IMR-90 (cell line): ENCODE results near the gene SLC39A11. TPM values are rescaled to one million over a fixed set of nuclear protein-coding genes. Genes with fewer than 3 reads are reported as not detected.

Experiments
- ATAC-seq: fragments of 200-7000 bp; cut with Tn5 transposase; 2 replicates; pipeline ENCODE4 v1.9.1; 2020; ENCODE audit warnings: low read depth, mild to moderate bottlenecking, moderate library complexity
- BruUV-seq: library from RNA; stranded (reverse); fragments of 400-500 nt; replicated peaks from 2 replicates; lab custom pipeline; 2021; lab: Mats Ljungman, UMichigan
- CTCF ChIA-PET: fragments of 300-600 bp; formaldehyde crosslinking; extraction: SDS; loops from one replicate; lab custom pipeline; 2021; ENCODE audit warnings: antibody characterized with exemption; lab: Yijun Ruan, JAX
- POLR2A ChIA-PET: fragments of 300-600 bp; sonication (Branson Sonifier 250); formaldehyde crosslinking; loops from one replicate; lab custom pipeline; 2022; ENCODE audit warnings: antibody characterized with exemption; ENCODE audit not compliant: unreplicated experiment; lab: Charles Lee
- DNase-seq: peaks from one replicate; pipeline ENCODE4 v3.0.0; 2013
- H2AFZ ChIP-seq: replicated peaks from 2 replicates; pipeline ENCODE3; 2013; ENCODE audit warnings: low read length, mild to moderate bottlenecking; ENCODE audit not compliant: poor library complexity
- H2AK5ac ChIP-seq: 2 replicates; pipeline ENCODE4 v1.6.1; 2013; ENCODE audit warnings: low read depth, low read length, inconsistent platforms
- H2AK9ac ChIP-seq: replicated peaks from 2 replicates; pipeline ENCODE3; 2013; ENCODE audit warnings: mild to moderate bottlenecking, low read depth, low read length, moderate library complexity; ENCODE audit not compliant: poor library complexity
- H2BK120ac ChIP-seq: 2 replicates; pipeline ENCODE4 v1.6.1; 2013; ENCODE audit warnings: low read depth, low read length, inconsistent platforms
- H2BK15ac ChIP-seq: 3 replicates; pipeline ENCODE4 v1.6.1; 2013; ENCODE audit warnings: low read depth, low read length, inconsistent platforms
- H2BK20ac ChIP-seq: 2 replicates; pipeline ENCODE4 v1.6.1; 2013; ENCODE audit warnings: low read depth, mild to moderate bottlenecking, inconsistent platforms, low read length, moderate library complexity
- H2BK5ac ChIP-seq: 2 replicates; pipeline ENCODE4 v1.6.1; 2013; ENCODE audit warnings: mild to moderate bottlenecking, low read depth, low read length, inconsistent platforms; ENCODE audit not compliant: poor library complexity, severe bottlenecking
- H3K14ac ChIP-seq: replicated peaks from 2 replicates; pipeline ENCODE4 v1.6.1; 2013; ENCODE audit warnings: low read depth, low read length, inconsistent platforms
- H3K18ac ChIP-seq: 2 replicates; pipeline ENCODE4 v1.6.1; 2013; ENCODE audit warnings: low read depth, low read length, control low read depth
- H3K23ac ChIP-seq: 2 replicates; pipeline ENCODE4 v1.6.1; 2013; ENCODE audit warnings: low read depth, low read length, inconsistent platforms
- H3K27ac ChIP-seq: 2 replicates; pipeline ENCODE4 v1.5.1; 2013; ENCODE audit warnings: mild to moderate bottlenecking, control low read depth, low read length; ENCODE audit not compliant: insufficient read depth
- H3K27me3 ChIP-seq: 2 replicates; pipeline ENCODE4 v1.6.1; 2013; ENCODE audit warnings: low read length; ENCODE audit not compliant: control insufficient read depth, insufficient read depth
- H3K36me3 ChIP-seq: 2 replicates; pipeline ENCODE4 v1.6.1; 2013; ENCODE audit warnings: low read length, mixed read lengths; ENCODE audit not compliant: control insufficient read depth, insufficient read depth
- H3K4ac ChIP-seq: 2 replicates; pipeline ENCODE4 v1.6.1; 2013; ENCODE audit warnings: low read depth, low read length, inconsistent platforms
- H3K4me1 ChIP-seq: 2 replicates; pipeline ENCODE4 v1.6.1; 2013; ENCODE audit warnings: low read length, mixed read lengths; ENCODE audit not compliant: control insufficient read depth, insufficient read depth
- H3K4me2 ChIP-seq: 2 replicates; pipeline ENCODE4 v1.6.1; 2013; ENCODE audit warnings: low read depth, mild to moderate bottlenecking, control low read depth, low read length, moderate library complexity
- H3K4me3 ChIP-seq: 2 replicates; pipeline ENCODE4 v1.5.1; 2013; ENCODE audit warnings: low read depth, mild to moderate bottlenecking, control low read depth, low read length, moderate library complexity; ENCODE audit not compliant: insufficient read depth
- H3K56ac ChIP-seq: 2 replicates; pipeline ENCODE4 v1.6.1; 2013; ENCODE audit warnings: low read length, inconsistent platforms; ENCODE audit not compliant: insufficient read depth; ENCODE audit errors: extremely low read depth
- H3K79me1 ChIP-seq, 2 experiments: 2 replicates each; pipeline ENCODE4 v1.6.1; 2013; ENCODE audit warnings: low read length in 2 of 2, inconsistent platforms in 1 of 2, low read depth in 1 of 2
- H3K9ac ChIP-seq: 2 replicates; pipeline ENCODE4 v1.6.1; 2013; ENCODE audit warnings: low read depth, low read length, control low read depth
- H3K9me1 ChIP-seq: 2 replicates; pipeline ENCODE4 v1.6.1; 2013; ENCODE audit warnings: low read length, inconsistent platforms; ENCODE audit not compliant: insufficient read depth
- H3K9me3 ChIP-seq: 2 replicates; pipeline ENCODE4 v1.6.1; 2013; ENCODE audit warnings: low read length; ENCODE audit not compliant: control insufficient read depth, insufficient read depth
- H4K20me1 ChIP-seq: 2 replicates; pipeline ENCODE4 v1.6.1; 2013; ENCODE audit warnings: low read length, inconsistent platforms; ENCODE audit not compliant: insufficient read depth
- H4K5ac ChIP-seq: 2 replicates; pipeline ENCODE4 v1.6.1; 2013; ENCODE audit warnings: mild to moderate bottlenecking, low read depth, low read length, control low read depth
- H4K8ac ChIP-seq, 2 experiments: 2 replicates each; pipeline ENCODE4 v1.6.1; 2013; ENCODE audit warnings: low read depth in 2 of 2, low read length in 2 of 2, control low read depth in 1 of 2, inconsistent platforms in 1 of 2
- H4K91ac ChIP-seq: 2 replicates; pipeline ENCODE4 v1.6.1; 2013; ENCODE audit warnings: low read depth, low read length, inconsistent platforms; ENCODE audit not compliant: insufficient read depth
- CHD1 ChIP-seq: IDR thresholded peaks from 2 replicates; pipeline ENCODE4 v1.6.1; 2012; ENCODE audit warnings: low read depth, low read length, improper control_type of control experiment
- FOS ChIP-seq: fragments of 150-350 bp; IDR thresholded peaks from 2 replicates; pipeline ENCODE4 v1.6.1; 2016; ENCODE audit warnings: low read depth, low read length
- MAFK ChIP-seq: IDR thresholded peaks from 2 replicates; pipeline ENCODE4 v1.6.1; 2012; ENCODE audit warnings: low read depth, low read length, improper control_type of control experiment
- NFE2L2 ChIP-seq: fragments of 150-350 bp; IDR thresholded peaks from 2 replicates; pipeline ENCODE4 v1.6.1; 2016; ENCODE audit warnings: low read depth, mild to moderate bottlenecking, low read length
- POLR2A ChIP-seq: IDR thresholded peaks from 2 replicates; pipeline ENCODE4 v1.6.1; 2012; ENCODE audit warnings: mild to moderate bottlenecking, low read depth, low read length
- RAD21 ChIP-seq: IDR thresholded peaks from 2 replicates; pipeline ENCODE4 v1.6.1; 2012; ENCODE audit warnings: low read length, improper control_type of control experiment
- whole genome bisulfite sequencing, 2 experiments: methylation state at CpG; one replicate each; pipeline versions ENCODE4 v1.1.5 to v1.1.7; 2013; ENCODE audit warnings: missing lambda C conversion rate in 2 of 2; ENCODE audit not compliant: insufficient read length in 1 of 2; ENCODE audit errors: extremely low coverage in 2 of 2; 5-methylcytosine and 5-hydroxymethylcytosine counted together
- dilution Hi-C: fragments of 300-500 bp; cut with HindIII; formaldehyde crosslinking; loops from one replicate; pipeline ENCODE4 v1.14.3; 2018; ENCODE audit warnings: low sequenced_read_pairs; ENCODE audit not compliant: unreplicated experiment
- in situ Hi-C: fragments of 300-500 bp; cut with MboI; formaldehyde crosslinking; loops from 3 replicates; pipeline ENCODE4 v1.14.3; 2019; ENCODE audit warnings: low sequenced_read_pairs, inconsistent platforms, mixed read lengths
- intact Hi-C: fragments of 100-400 bp; cut with micrococcal nuclease; formaldehyde crosslinking; loops from 2 replicates; pipeline ENCODE4 v1.10.0; 2022
- polyA plus RNA-seq, 3 experiments: library from polyadenylated mRNA; depleted of rRNA; stranded (reverse); fragments of >200 nt; gene quantifications; 2 replicates each; pipeline ENCODE4 v1.2.3, GENCODE V29; 2012; ENCODE audit warnings: low replicate concordance in 1 of 3
- total RNA-seq: library from RNA; depleted of rRNA; stranded (reverse); fragments of >200 nt; gene quantifications from 2 replicates; pipeline ENCODE4 v1.2.3, GENCODE V29; 2012
- TF ChIP-seq, protein P1 (sequence below): fragments of 150-350 bp; IDR thresholded peaks from 2 replicates; pipeline ENCODE4 v1.6.1; 2016; ENCODE audit warnings: low read depth, mild to moderate bottlenecking, low read length, moderate library complexity, borderline replicate concordance
- TF ChIP-seq, protein P2 (sequence below): fragments of 150-350 bp; IDR thresholded peaks from 2 replicates; pipeline ENCODE4 v1.6.1; 2017; ENCODE audit warnings: mild to moderate bottlenecking, antibody characterized with exemption, low read length, low read depth

SLC39A11 gene
- total and polyA plus RNA-seq, 2 of the 4 experiments (the other 2 are of a cell fraction): 8.8 to 14.3 TPM

DNA sequence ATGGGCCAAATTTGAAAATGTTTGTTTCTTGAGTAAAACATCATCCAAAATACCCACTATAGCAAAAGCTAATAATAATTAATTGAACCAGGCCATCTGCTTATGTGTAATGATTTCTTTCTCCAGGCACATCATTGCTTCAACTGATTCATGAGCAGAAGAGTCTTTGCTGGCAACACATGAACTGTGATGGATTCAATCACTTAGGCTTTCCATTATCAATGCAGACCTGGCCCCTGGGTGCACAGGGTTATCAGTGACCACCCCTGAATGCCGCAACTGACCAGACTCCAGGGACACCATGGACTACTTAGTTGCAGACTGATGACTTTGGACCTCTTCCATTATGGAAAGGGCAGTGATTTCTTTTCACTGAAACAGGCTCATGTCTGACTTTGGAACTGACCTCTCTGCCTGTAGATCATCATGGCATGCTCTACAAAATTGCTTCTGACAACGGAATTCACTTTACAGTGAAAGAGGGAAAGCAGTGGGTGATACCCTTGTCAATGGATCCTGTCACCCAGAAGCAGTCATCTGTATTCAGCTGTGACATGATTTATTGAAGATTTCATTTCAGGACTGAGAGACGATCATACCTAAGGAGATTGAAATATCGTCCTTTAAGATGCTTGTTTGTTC, 448.8 kb downstream of the SLC39A11 start:
- no peaks in the 10 kb centered on the region for H4K20me1 ChIP-seq
- ChIA-PET CTCF (interaction anchor here (0.5 kb wide), 1 partner anchor 1876 kb away, joined by 3 read pairs; no protein-coding TSS in a partner anchor), POLR2A (no interaction called here)
- H2BK120ac ChIP-seq: no peak overlapping the region
- no peak overlapping the region for H3K18ac ChIP-seq
- peaks cover 3% of the 10 kb centered on the region; the same call in 1 of the 2 replicates for H3K27me3 ChIP-seq
- no peak overlapping the region for H3K14ac ChIP-seq
- no peak overlapping the region for H3K27ac ChIP-seq
- H3K4me3 ChIP-seq: no peak overlapping the region
- ATAC-seq: no peak
- H2AK9ac ChIP-seq: no peak overlapping the region
- DNase-seq: no peak
- no peaks in the 10 kb centered on the region for H3K4me1 ChIP-seq
- H2AFZ ChIP-seq: no peak overlapping the region
- in situ Hi-C loops: no loop called here
- no peaks in the 10 kb centered on the region for H3K79me1 ChIP-seq
- TF ChIP-seq NFE2L2 (no peak), POLR2A (no peak), MAFK (no peak), CHD1 (no peak), FOS (no peak), RAD21 (no peak)
- TF ChIP-seq, protein P1, sequence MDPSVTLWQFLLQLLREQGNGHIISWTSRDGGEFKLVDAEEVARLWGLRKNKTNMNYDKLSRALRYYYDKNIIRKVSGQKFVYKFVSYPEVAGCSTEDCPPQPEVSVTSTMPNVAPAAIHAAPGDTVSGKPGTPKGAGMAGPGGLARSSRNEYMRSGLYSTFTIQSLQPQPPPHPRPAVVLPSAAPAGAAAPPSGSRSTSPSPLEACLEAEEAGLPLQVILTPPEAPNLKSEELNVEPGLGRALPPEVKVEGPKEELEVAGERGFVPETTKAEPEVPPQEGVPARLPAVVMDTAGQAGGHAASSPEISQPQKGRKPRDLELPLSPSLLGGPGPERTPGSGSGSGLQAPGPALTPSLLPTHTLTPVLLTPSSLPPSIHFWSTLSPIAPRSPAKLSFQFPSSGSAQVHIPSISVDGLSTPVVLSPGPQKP: no peak
- TF ChIP-seq, protein P2, sequence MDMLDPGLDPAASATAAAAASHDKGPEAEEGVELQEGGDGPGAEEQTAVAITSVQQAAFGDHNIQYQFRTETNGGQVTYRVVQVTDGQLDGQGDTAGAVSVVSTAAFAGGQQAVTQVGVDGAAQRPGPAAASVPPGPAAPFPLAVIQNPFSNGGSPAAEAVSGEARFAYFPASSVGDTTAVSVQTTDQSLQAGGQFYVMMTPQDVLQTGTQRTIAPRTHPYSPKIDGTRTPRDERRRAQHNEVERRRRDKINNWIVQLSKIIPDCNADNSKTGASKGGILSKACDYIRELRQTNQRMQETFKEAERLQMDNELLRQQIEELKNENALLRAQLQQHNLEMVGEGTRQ: no peak
- H2BK15ac ChIP-seq: no peak overlapping the region
- H3K4ac ChIP-seq: no peak overlapping the region
- dilution Hi-C loops: no loop called here
- no peak overlapping the region for H4K5ac ChIP-seq
- no peak overlapping the region for H3K56ac ChIP-seq
- H3K36me3 ChIP-seq: no peaks in the 10 kb centered on the region
- no peak overlapping the region for H3K9ac ChIP-seq
- BruUV-seq: no TSS peak
- intact Hi-C loops: no loop called here
- H4K8ac ChIP-seq: no peak overlapping the region
- H2BK5ac ChIP-seq: no peak overlapping the region
- H2BK20ac ChIP-seq: no peak overlapping the region
- no peak overlapping the region for H2AK5ac ChIP-seq
- no peak overlapping the region for H3K23ac ChIP-seq
- H3K9me1 ChIP-seq: peaks cover 3% of the 10 kb centered on the region; the same call in 1 of the 2 replicates
- H3K4me2 ChIP-seq: no peak overlapping the region
- WGBS, 2 experiments: 67% methylated on average over 1 of the region's 4 CpGs; no CpG with 5 or more reads in 1 of the 2 experiments
- no peak overlapping the region for H4K91ac ChIP-seq
- H3K9me3 ChIP-seq: no peaks in the 10 kb centered on the region
